GM12878 (cell line): ENCODE measurements around the gene CAPZB. TPM values are rescaled to one million over a fixed set of nuclear protein-coding genes. Genes with fewer than 3 reads are reported as not detected.

ENCODE experiments used
- ATAC-seq: fragments of 200-7000 bp; cut with Tn5 transposase; 3 replicates; pipeline ENCODE4 v1.9.1; 2020; ENCODE audit warnings: mild to moderate bottlenecking, moderate library complexity
- BruUV-seq: library from RNA; stranded (reverse); fragments of 400-500 nt; replicated peaks from 2 replicates; lab custom pipeline; 2021; lab: Mats Ljungman, UMichigan
- CTCF ChIA-PET: fragments of 300-600 bp; sonication (Branson Sonifier 250); formaldehyde crosslinking; extraction: SDS; loops from one replicate; lab custom pipeline; 2021; ENCODE audit warnings: inconsistent platforms; lab: Yijun Ruan, JAX
- POLR2A ChIA-PET: fragments of 350-600 bp; formaldehyde crosslinking; extraction: SDS; loops from one replicate; lab custom pipeline; 2021; ENCODE audit warnings: inconsistent platforms; lab: Charles Lee
- RAD21 ChIA-PET: fragments of 300-600 bp; sonication (Branson Sonifier 250); formaldehyde crosslinking; loops from one replicate; lab custom pipeline; 2023; ENCODE audit warnings: antibody characterized with exemption; ENCODE audit not compliant: unreplicated experiment; lab: Charles Lee
- SMC1A ChIA-PET: fragments of 300-600 bp; sonication (Branson Sonifier 250); formaldehyde crosslinking; loops from one replicate; lab custom pipeline; 2023; ENCODE audit not compliant: unreplicated experiment, uncharacterized antibody; lab: Charles Lee
- DNase-seq: peaks from one replicate; pipeline ENCODE4 v3.0.0-alpha.2; 2011; ENCODE audit warnings: low read depth, low spot score
- FAIRE-seq: peaks from 3 replicates; lab custom pipeline; 2011; peaks lifted over from hg19 to GRCh38; lab: Jason Lieb, UNC
- H2AFZ ChIP-seq: 2 replicates; pipeline ENCODE4 v1.6.0; 2011; ENCODE audit warnings: low read depth, low read length, control low read depth; ENCODE audit not compliant: control insufficient read depth
- H3K27ac ChIP-seq: 2 replicates; pipeline ENCODE4 v1.5.1; 2011; ENCODE audit warnings: control low read depth; ENCODE audit not compliant: control insufficient read depth, insufficient read depth
- H3K27me3 ChIP-seq, 2 experiments: replicated peaks in 1 of 2; 2 replicates each; pipeline versions ENCODE4 v1.6.0 to v1.6.1; 2011; ENCODE audit warnings: low read length in 1 of 2; ENCODE audit not compliant: control insufficient read depth in 2 of 2, insufficient read depth in 2 of 2
- H3K36me3 ChIP-seq, 2 experiments: 2 replicates each; pipeline ENCODE4 v1.5.1; 2011; ENCODE audit warnings: low read length in 1 of 2; ENCODE audit not compliant: control insufficient read depth in 2 of 2, insufficient read depth in 2 of 2
- H3K4me1 ChIP-seq: 2 replicates; pipeline ENCODE4 v1.6.1; 2011; ENCODE audit warnings: mild to moderate bottlenecking, low read length, moderate library complexity, mixed read lengths; ENCODE audit not compliant: control insufficient read depth, insufficient read depth
- H3K4me2 ChIP-seq: 2 replicates; pipeline ENCODE4 v1.6.0; 2011; ENCODE audit warnings: control low read depth; ENCODE audit not compliant: control insufficient read depth, insufficient read depth
- H3K4me3 ChIP-seq: fragments of 200-600 bp; sonication (generic); 2 replicates; pipeline ENCODE4 v1.5.1; 2016
- H3K79me2 ChIP-seq: 2 replicates; pipeline ENCODE4 v1.6.0; 2011; ENCODE audit warnings: low read length; ENCODE audit not compliant: control insufficient read depth, insufficient read depth
- H3K9ac ChIP-seq: 2 replicates; pipeline ENCODE4 v1.8.0; 2011; ENCODE audit warnings: low read length, control low read depth, mixed read lengths; ENCODE audit not compliant: control insufficient read depth, insufficient read depth
- H3K9me3 ChIP-seq: replicated peaks from 3 replicates; pipeline ENCODE4 v1.5.1; 2011; ENCODE audit warnings: mild to moderate bottlenecking, low read length; ENCODE audit not compliant: control insufficient read depth, insufficient read depth
- H4K20me1 ChIP-seq: 2 replicates; pipeline ENCODE4 v1.6.0; 2011; ENCODE audit not compliant: control insufficient read depth, insufficient read depth
- BMI1 ChIP-seq: fragments of 450-650 bp; IDR thresholded peaks from 2 replicates; pipeline ENCODE4 v1.6.1; 2016; ENCODE audit warnings: mild to moderate bottlenecking, moderate library complexity, borderline replicate concordance
- CBX5 ChIP-seq: sonication (generic); IDR thresholded peaks from 2 replicates; pipeline ENCODE4 v1.6.1; 2016; ENCODE audit warnings: low read depth, moderate library complexity, mild to moderate bottlenecking, inconsistent platforms
- ETV6 ChIP-seq, 2 experiments: fragments of 450-650 bp in 1 of 2; IDR thresholded peaks in 1 of 2; conservative IDR thresholded peaks in 1 of 2; 2 replicates each; pipeline ENCODE4 v1.6.1; 2014; ENCODE audit warnings: antibody characterized with exemption in 1 of 2, borderline replicate concordance in 1 of 2, low read depth in 1 of 2, mild to moderate bottlenecking in 1 of 2, moderate library complexity in 1 of 2
- FOS ChIP-seq: IDR thresholded peaks from 3 replicates; pipeline ENCODE4 v1.6.1; 2011; ENCODE audit warnings: borderline replicate concordance; ENCODE audit not compliant: insufficient read length; ENCODE audit errors: extremely low read depth
- HCFC1 ChIP-seq: fragments of 150-350 bp; IDR thresholded peaks from 2 replicates; pipeline ENCODE4 v1.6.1; 2014; ENCODE audit warnings: low read length
- IKZF1 ChIP-seq: fragments of 450-650 bp; conservative IDR thresholded peaks from 2 replicates; pipeline ENCODE4 v1.6.1; 2017; ENCODE audit warnings: antibody characterized with exemption, mild to moderate bottlenecking
- PAX8 ChIP-seq: fragments of 450-650 bp; IDR thresholded peaks from 2 replicates; pipeline ENCODE4 v1.6.1; 2017; ENCODE audit warnings: mild to moderate bottlenecking, moderate library complexity
- SIX5 ChIP-seq: IDR thresholded peaks from 2 replicates; pipeline ENCODE4 v1.6.1; 2011; ENCODE audit warnings: mild to moderate bottlenecking, low read depth, low read length, moderate library complexity; ENCODE audit not compliant: severe bottlenecking
- whole genome bisulfite sequencing: methylation state at CpG from one replicate; pipeline ENCODE4 v1.1.6; 2016; ENCODE audit warnings: low lambda C conversion rate; ENCODE audit not compliant: insufficient replicate concordance, insufficient coverage; ENCODE audit errors: missing lambda C conversion rate; 5-methylcytosine and 5-hydroxymethylcytosine counted together
- in situ Hi-C: fragments of 300-500 bp; cut with MboI; formaldehyde crosslinking; loops from 9 replicates; pipeline ENCODE4 v1.14.3; 2018; ENCODE audit warnings: mixed read lengths
- intact Hi-C: fragments of 100-400 bp; cut with micrococcal nuclease; formaldehyde crosslinking; loops from one replicate; pipeline ENCODE4 v1.14.2; 2022; ENCODE audit not compliant: unreplicated experiment
- polyA plus RNA-seq, 11 experiments: library from polyadenylated mRNA; depleted of rRNA in 4 of 11; unstranded in 6 of 11; stranded (reverse) in 5 of 11; fragments of >200 nt; fragmentation: Nextera tagmentation in 4 of 11; fragmentation: Illumina TruSeq in 1 of 11; extraction: Ambion mirVana in 4 of 11; extraction: Trizol in 1 of 11; gene quantifications; 1 replicate in 1 of 11; 2 replicates in 10 of 11; pipeline versions ENCODE4 v1.2.1 to v1.2.3, GENCODE V29; 2011 to 2016; ENCODE audit warnings: inconsistent platforms in 2 of 11, missing spikeins in 2 of 11, low read depth in 1 of 11
- total RNA-seq, 4 experiments: library from RNA; depleted of rRNA in 3 of 4; stranded (reverse); fragments of >200 nt in 3 of 4; fragmentation: Illumina TruSeq in 1 of 4; extraction: Trizol in 1 of 4; gene quantifications; 2 replicates each; pipeline versions ENCODE4 v1.2.1 to v1.2.3, GENCODE V29; 2013 to 2021

The CAPZB gene
- total and polyA plus RNA-seq, 10 of the 15 experiments (the other 5 are each of a cell fraction or from before 2014, with no cell fraction given), result 104 to 454 (median 213) TPM

DNA sequence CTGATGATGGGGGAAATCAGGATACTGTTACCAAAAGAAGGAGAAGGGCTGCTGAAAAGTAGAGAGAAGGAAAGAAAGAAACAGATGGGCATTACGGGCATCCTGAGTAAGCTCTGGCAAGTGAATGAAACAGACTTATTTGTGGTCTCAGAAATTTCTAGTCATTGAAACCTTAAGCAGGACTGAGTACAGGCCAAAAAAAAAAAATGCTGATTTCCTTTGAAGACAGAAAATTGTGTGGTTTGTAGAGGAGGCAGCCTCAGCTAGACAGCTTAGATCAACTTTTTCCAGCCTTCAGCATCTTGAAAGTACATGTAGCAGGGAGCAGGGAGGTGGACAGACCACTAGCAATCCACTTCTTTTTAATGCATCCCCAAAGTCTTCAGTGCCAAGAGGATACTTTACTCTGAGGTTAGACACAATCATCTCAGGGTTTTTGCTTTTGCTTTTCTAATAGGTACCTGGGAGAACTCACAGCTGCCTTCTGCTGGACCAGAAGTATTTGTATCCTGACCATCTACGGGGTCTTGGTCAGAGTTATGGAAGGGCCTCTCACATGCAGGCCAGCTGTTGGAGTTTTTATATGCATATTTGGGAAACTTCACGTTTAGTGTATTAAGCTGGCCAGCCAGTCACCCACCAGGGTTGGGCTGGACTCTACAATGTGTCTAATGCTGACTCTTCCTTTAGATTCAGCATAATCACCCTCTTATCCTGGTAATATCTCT lies 10.6 kb upstream of the CAPZB start:
- Histone ChIP-seq H3K36me3 (no peaks in the 10 kb centered on the region), H3K9me3 (no peaks in the 10 kb centered on the region), H3K27ac (no peak overlapping the region), H3K27me3 (no peaks in the 10 kb centered on the region), H3K79me2 (no peaks in the 10 kb centered on the region), H3K4me3 (no peak overlapping the region), H4K20me1 (no peaks in the 10 kb centered on the region), H3K4me2 (no peak overlapping the region), H3K9ac (no peak overlapping the region), H2AFZ (no peak overlapping the region), H3K4me1 (no peaks in the 10 kb centered on the region)
- in situ Hi-C loops (no loop called here), intact Hi-C loops (no loop called here)
- ATAC-seq, result no peak
- BruUV-seq, result no TSS peak
- FAIRE-seq, result no peak
- ChIA-PET POLR2A (no interaction called here), RAD21 (interaction anchor here (1.1 kb wide), 1 partner anchor 9 kb away, joined by 3 read pairs; no protein-coding TSS in a partner anchor), CTCF (interaction anchor here (0.6 to 0.7 kb wide), 2 partner anchors 84 to 524 kb away, joined by 3 read pairs; no protein-coding TSS in a partner anchor), SMC1A (interaction anchor here (0.6 kb wide), 1 partner anchor 927 kb away, joined by 3 read pairs; no protein-coding TSS in a partner anchor)
- no peak for DNase-seq
- 59% methylated on average over 3 of the region's 3 CpGs for WGBS
- TF ChIP-seq CBX5, result no peak
- no peak for TF ChIP-seq BMI1
- TF ChIP-seq PAX8, result no peak
- TF ChIP-seq IKZF1, result no peak
- no peak for TF ChIP-seq ETV6 (conservative IDR thresholded peaks at IDR 0.05 in 1 of 2, IDR thresholded peaks at IDR 0.05 in 1 of 2; ENCODE audit: borderline replicate concordance in 1 of 2, low read depth in 1 of 2)
- no peak for TF ChIP-seq FOS
- no peak for TF ChIP-seq SIX5
- no peak for TF ChIP-seq HCFC1
